GM11168 (cell line): ENCODE results near the gene SNX8.

Experiments used
- in situ Hi-C: fragments of 300-500 bp; cut with MboI; formaldehyde crosslinking; loops from one replicate; pipeline ENCODE4 v1.12.0; 2022; ENCODE audit warnings: low sequenced_read_pairs; ENCODE audit not compliant: unreplicated experiment

The SNX8 gene

DNA sequence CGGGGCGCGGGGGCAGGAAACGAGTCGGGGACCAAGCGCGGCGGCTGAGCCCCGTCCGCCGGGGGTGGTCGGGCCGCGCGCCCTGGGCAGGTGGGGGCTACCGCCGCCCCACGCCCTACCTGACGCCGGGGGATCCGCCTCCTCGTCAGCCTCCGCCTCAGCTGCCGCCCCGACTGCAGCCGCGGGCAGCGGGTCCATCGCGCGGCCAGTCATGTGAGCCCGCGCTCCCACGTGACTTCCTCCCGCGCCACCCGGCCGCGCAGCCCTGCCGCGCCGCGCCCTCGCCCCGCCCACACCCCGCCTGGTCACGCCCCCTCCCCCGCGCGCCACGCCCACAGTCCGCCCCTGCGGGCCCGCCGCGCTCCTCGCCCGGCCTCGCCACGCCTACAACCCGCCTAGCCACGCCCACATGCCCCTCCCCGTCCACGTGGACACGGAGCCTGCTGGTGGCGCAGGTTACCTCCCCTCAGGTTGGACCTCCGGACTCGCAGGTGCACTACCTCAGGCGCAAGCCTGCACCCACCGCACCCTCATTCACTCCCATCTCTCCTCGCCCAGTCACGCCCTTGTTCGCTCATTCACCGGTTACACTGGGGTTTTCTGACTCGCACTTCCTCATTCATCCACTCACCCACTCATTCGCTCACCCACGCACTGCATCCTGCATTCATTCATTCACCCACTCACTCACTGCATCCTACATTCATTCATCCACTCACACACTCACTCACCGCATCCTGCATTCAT lies at the start of gene SNX8:
Gene SNX8 (minus strand): TSS at position 233 of the 747 bp plus-strand sequence. CDS start 20 bp downstream, at position 213.
- in situ Hi-C loops: no loop called here

- in situ Hi-C loops: no loop called here
Measured at GRCh38 chr7:2362385-2363088, 48.3 kb upstream of the SNX8 start.

DNA sequence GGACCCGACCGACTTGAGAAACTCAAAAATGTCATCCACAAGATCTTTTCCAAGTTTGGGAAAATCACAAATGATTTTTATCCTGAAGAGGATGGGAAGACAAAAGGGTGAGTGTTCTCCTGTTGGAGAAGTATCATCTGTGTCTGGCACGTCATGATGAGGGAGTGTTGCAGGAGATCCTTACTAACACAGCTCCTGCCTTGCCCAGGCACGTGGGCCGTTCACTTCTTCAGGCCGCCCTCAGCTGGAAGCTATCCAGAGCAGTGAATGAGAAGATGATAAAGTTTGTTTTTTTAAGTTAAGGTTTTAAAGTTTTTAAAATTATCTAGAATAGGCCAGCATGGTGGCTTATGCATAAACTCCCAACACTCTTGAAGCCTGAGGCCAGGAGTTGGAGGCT lies 46.6 kb upstream of the SNX8 start:
- in situ Hi-C loops: no loop called here

DNA sequence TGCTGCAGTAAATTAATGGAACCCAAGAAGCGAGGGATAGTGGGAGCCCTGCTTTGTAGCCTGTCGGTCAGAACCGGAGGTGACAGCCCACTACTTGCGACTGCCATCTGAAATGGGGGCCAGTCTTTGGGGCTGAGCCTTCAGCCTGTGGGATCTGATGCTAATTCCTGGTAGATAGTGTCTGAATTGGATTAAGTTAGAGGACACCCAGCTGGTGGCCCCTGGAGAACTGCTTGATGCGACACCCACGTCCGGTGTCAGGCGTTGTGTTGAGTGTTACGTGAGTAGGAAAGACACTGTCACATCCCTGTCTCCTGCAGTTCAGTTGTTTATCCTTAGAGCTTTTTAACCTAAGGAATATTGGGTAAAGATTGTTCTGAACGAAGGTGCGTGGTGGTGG lies 45.4 kb upstream of the SNX8 start:
- in situ Hi-C loops: loop anchor here (10.0 kb wide), 1 partner anchor 785 kb away; the partner anchor contains the start of gene PSMG3

DNA sequence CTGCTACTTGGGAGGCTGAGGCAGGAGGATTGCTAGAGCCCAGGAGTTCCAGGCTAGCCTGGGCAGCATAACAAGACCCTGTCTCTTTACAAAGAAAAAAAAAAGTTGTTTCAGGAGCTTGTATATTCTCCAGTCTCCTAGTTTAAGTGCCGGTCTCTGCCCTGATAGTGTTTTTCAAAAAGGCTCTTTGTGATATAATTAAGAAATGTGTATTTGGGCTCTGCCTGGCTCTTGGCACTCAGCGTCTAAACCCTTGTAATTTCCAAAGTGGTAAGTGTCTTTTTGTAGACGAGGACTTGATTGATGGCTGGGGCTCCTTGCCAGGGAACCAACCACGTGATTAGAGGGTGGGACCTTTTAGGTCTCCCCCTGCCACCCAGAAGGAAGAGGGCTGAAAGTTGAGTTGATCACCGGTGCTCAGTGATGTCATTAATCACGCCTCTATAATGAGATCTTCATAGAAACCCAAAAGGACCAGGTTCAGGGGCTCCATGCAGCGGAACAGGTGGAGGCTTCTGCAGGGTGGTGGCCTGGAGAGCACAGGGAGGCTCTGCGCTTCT lies 44.8 kb upstream of the SNX8 start:
- in situ Hi-C loops: loop anchor here (10.0 kb wide), 1 partner anchor 784 kb away; the partner anchor contains the start of gene PSMG3

DNA sequence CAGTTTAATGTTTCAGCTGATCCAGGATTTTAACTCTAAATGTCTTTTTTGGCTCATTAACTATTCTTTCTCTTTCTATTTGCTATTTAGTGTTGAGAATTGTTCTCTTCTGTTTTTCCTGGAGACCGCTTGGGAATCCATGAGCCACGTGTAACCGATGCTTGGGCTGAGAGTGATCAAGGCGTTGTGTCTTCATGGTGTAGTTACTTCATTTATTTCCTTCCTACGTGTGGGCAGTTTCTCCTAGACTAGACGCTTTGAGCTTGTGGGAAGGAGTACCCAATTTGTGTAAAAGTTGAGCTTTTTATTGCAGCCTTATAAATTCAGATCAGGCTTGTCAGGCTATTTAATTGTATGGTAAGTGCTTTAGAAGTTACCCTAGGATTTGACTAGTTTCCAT lies 43.3 kb upstream of the SNX8 start:
- in situ Hi-C loops: loop anchor here (10.0 kb wide), 1 partner anchor 783 kb away; the partner anchor contains the start of gene PSMG3

DNA sequence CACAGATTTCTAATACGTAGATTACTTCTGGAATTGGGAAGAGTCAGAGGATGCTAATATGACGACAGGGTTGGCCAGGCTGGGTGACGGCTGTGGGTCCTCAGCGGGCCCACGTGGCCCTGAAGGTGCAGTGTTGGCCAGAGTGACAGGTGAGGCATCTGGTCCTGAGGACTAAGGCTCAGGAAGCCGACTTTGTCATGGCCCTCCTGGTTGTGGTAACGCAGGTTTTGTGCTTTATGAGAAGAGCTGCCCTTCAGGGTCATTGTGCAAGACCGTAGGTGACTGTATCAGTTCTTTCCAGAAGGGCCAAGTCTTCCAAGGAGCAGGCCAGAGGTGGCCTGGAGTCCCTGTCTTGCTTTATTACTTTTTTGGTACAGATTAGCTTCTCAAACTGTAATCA lies 42.9 kb upstream of the SNX8 start:
- in situ Hi-C loops: loop anchor here (10.0 kb wide), 1 partner anchor 782 kb away; the partner anchor contains the start of gene PSMG3

- in situ Hi-C loops: loop anchor here (10.0 kb wide), 1 partner anchor 781 kb away; the partner anchor contains the start of gene PSMG3
Measured at GRCh38 chr7:2355705-2356008, 41.4 kb upstream of the SNX8 start.

GRCh38 chr7:2354939-2355704 lies 40.9 kb upstream of the SNX8 start:
- in situ Hi-C loops: loop anchor here (10.0 kb wide), 1 partner anchor 780 kb away; the partner anchor contains the start of gene PSMG3

DNA sequence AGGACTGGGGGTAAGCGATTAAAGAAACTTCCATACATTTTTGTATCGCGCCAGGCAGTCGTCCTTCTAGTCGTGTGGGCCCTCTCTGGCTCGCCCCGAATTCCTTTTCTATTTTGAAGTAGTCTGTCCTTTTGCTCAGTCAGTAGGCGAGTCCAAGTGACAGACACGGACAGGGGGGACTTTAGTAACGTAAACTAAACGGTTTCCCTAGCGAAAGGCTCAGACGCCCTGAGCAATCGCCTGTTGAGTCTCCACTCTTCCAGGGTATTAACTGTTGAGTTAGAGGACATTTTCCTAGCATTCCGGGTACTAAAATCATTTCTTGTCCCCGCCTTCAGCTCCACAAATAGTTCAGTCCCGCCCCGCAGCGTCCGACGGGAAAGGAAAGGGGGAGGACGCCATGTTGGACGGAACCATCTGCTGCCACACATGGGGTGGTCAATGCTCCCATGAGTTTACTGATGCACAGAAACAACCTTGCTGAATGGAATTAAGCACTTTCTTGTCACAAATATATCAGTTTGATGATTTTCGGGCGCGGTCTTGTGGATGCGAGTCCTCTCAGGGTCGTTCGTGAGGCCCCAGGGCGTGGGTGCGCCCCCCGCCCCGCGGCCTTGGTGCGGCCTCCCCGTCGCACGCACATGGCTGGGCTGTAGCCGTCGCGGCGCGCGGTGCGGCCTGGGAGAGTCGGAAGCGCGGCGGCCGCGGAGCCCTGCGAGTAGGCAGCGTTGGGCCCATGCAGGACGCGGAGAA lies 40.1 kb upstream of the SNX8 start, which contains the start of gene EIF3B:
Gene EIF3B (plus strand): TSS at position 642 of the 753 bp plus-strand sequence. CDS start 95 bp downstream, at position 737.
- in situ Hi-C loops: loop anchor here (10.0 kb wide), 1 partner anchor 780 kb away; the partner anchor contains the start of gene PSMG3

- in situ Hi-C loops: loop anchor here (10.0 kb wide), 1 partner anchor 779 kb away; the partner anchor contains the start of gene PSMG3
Measured at GRCh38 chr7:2353936-2354185, 39.6 kb upstream of the SNX8 start.

GRCh38 chr7:2353113-2353935 lies 39.1 kb upstream of the SNX8 start:
- in situ Hi-C loops: loop anchor here (10.0 kb wide), 1 partner anchor 779 kb away; the partner anchor contains the start of gene PSMG3

- in situ Hi-C loops: loop anchor here (10.0 kb wide), 1 partner anchor 776 kb away; the partner anchor contains the start of gene PSMG3
Measured at GRCh38 chr7:2350861-2351260, 36.6 kb upstream of the SNX8 start.

DNA sequence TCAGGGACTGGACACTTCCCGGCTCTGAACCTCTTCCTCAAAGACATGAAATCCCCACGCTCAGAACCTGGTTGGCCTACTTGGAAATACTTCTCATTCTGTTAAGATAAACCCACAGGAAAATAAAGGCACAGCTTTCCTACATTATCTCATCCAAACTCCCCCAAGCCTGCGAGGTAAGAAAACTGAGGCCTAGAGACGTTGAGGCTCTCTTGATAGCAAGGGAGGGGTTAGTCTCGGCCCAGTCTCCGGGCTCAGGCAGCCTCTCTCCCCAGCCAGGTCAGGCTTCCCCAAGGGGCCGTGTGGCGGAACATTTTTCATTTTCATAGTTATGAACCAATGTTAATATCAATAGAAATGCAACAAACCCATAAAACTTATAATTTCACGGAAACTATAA lies 35.8 kb upstream of the SNX8 start:
- in situ Hi-C loops: loop anchor here (10.0 kb wide), 1 partner anchor 775 kb away; the partner anchor contains the start of gene PSMG3

- in situ Hi-C loops: loop anchor here (5.0 to 25.0 kb wide), 2 partner anchors 100 to 235 kb away; no protein-coding TSS in a partner anchor
Measured at GRCh38 chr7:2347351-2348063, 33.3 kb upstream of the SNX8 start.

DNA sequence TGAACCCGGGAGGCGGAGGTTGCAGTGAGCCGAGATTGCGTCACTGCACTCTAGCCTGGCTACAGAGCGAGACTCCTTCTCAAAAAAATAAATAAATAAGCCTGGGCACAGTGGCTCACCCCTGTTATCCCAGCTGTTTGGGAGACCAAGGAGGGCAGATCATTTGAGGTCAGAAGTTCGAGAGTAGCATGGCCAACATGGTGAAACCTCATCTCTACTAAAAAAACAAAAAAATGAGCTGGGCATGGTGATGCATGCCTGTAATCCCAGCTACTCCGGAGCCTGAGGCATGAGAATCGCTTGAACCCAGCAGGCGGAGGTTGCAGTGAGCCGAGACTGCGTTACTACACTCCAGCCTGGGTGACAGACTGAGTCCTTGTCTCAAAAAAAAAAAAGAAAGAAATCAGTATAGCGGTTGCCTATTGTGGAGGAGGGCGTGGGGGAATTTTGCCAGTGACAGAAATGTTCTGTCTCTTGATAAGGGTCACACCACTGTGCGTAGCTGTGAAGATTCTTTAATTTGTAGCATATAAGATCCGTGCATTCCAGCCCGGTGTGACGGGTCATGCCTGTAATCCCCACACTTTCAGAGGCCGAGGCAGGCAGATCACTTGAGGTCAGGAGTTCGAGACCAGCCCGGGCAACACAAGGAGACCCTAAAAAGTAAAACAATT lies 22.5 kb upstream of the SNX8 start:
- in situ Hi-C loops: loop anchor here (25.0 kb wide), 1 partner anchor 224 kb away; no protein-coding TSS in a partner anchor

DNA sequence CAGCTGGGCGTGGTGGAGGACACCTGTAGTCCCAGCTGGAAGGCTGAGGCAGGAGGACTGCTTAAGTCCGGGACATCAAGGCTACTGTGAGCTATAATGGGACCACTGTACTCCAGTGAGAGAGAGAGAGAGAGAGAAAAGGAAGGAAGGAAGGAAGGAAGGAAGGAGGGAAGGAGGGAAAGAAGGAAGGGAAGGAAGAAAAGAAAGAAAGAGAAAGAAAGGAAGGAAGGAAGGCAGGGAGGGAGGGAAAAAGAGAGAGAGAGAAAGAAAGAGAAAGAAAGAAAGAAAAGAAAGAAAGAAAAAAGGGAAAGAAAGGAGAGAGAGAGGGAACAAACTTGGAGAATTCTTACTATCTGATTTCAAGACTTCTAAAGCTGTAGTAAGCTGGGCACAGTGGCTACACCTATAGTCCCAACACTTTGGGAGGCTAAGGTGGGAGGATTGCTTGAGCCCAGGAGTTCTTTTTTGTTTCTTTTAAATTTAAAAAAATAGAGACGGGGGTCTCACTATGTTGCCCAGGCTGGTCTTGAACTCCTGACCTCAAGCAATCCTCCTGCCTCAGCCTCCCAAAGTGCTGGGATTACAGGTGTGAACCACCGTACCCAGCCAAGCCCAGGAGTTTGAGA lies 18.5 kb upstream of the SNX8 start:
- in situ Hi-C loops: loop anchor here (25.0 kb wide), 1 partner anchor 220 kb away; no protein-coding TSS in a partner anchor
